ENCODE data around the gene PTX3.

DNA sequence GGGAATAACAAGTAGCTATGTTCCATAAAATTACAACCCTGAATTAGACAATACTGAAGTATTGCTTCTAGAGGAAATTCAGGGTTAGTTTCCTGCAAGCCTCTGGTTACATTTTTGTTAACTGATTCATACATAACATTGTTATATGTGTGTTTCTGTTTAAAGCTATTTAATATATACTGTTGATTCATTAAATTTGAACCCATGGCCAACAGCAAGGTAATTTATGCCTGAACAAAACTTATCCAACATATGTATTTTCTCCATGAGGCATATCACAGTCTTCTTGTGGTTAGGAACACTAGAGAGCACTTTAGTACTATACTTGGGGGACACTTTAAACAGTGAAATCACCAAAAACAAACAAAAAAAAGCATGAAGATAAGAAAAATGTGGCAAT, 47.7 kb upstream of the PTX3 start:
- TF ChIP-seq TCF7 (IDR thresholded peaks at IDR 0.05; ENCODE audit: borderline replicate concordance) (no peak), CREB1 (IDR thresholded peaks at IDR 0.05; ENCODE audit: low read depth) (no peak), SRF (IDR thresholded peaks at IDR 0.05; ENCODE audit: low read depth in 2 of 2, low read length in 2 of 2) (no peak), CHD1 (IDR thresholded peaks at IDR 0.05; ENCODE audit: low read depth, low read length) (no peak), ESRRA (IDR thresholded peaks at IDR 0.05; ENCODE audit: low read length) (no peak), ZNF274 (IDR thresholded peaks at IDR 0.05; ENCODE audit: insufficient read depth, insufficient read length) (no peak), BRCA1 (IDR thresholded peaks at IDR 0.05; ENCODE audit: low read depth, low read length) (no peak), MYC (IDR thresholded peaks at IDR 0.05; ENCODE audit: insufficient read depth, insufficient read length, insufficient replicate concordance, low read length, severe bottlenecking) (no peak), EZH2 (IDR thresholded peaks at IDR 0.05; ENCODE audit: borderline replicate concordance, control insufficient read depth, low read depth, low read length) (no peak)
- TF ChIP-seq, protein P1, sequence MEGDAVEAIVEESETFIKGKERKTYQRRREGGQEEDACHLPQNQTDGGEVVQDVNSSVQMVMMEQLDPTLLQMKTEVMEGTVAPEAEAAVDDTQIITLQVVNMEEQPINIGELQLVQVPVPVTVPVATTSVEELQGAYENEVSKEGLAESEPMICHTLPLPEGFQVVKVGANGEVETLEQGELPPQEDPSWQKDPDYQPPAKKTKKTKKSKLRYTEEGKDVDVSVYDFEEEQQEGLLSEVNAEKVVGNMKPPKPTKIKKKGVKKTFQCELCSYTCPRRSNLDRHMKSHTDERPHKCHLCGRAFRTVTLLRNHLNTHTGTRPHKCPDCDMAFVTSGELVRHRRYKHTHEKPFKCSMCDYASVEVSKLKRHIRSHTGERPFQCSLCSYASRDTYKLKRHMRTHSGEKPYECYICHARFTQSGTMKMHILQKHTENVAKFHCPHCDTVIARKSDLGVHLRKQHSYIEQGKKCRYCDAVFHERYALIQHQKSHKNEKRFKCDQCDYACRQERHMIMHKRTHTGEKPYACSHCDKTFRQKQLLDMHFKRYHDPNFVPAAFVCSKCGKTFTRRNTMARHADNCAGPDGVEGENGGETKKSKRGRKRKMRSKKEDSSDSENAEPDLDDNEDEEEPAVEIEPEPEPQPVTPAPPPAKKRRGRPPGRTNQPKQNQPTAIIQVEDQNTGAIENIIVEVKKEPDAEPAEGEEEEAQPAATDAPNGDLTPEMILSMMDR (IDR thresholded peaks at IDR 0.05 in 2 of 3, conservative IDR thresholded peaks at IDR 0.05 in 1 of 3; ENCODE audit: control insufficient read depth in 2 of 3, extremely low read depth in 1 of 3, insufficient read depth in 1 of 3, low read depth in 3 of 3, low read length in 3 of 3): no peak
- TF ChIP-seq, protein P2, sequence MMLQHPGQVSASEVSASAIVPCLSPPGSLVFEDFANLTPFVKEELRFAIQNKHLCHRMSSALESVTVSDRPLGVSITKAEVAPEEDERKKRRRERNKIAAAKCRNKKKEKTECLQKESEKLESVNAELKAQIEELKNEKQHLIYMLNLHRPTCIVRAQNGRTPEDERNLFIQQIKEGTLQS (IDR thresholded peaks at IDR 0.05; ENCODE audit: borderline replicate concordance, extremely low read depth, low read depth, low read length): no peak
